HG03045 (cell line): Measurements from ENCODE around the gene SOD2.
"Not testable (repeated sequence)": the region's sequence is repeated elsewhere in the genome, so short reads cannot be mapped to it uniquely, and the experiment has no call there.

ENCODE experiments used
- ATAC-seq: cut with Tn5 transposase; IDR thresholded peaks from one replicate; pipeline ENCODE4 v1.9.1; 2021; ENCODE audit warnings: mild to moderate bottlenecking, moderate library complexity; ENCODE audit not compliant: unreplicated experiment

Gene SOD2

DNA sequence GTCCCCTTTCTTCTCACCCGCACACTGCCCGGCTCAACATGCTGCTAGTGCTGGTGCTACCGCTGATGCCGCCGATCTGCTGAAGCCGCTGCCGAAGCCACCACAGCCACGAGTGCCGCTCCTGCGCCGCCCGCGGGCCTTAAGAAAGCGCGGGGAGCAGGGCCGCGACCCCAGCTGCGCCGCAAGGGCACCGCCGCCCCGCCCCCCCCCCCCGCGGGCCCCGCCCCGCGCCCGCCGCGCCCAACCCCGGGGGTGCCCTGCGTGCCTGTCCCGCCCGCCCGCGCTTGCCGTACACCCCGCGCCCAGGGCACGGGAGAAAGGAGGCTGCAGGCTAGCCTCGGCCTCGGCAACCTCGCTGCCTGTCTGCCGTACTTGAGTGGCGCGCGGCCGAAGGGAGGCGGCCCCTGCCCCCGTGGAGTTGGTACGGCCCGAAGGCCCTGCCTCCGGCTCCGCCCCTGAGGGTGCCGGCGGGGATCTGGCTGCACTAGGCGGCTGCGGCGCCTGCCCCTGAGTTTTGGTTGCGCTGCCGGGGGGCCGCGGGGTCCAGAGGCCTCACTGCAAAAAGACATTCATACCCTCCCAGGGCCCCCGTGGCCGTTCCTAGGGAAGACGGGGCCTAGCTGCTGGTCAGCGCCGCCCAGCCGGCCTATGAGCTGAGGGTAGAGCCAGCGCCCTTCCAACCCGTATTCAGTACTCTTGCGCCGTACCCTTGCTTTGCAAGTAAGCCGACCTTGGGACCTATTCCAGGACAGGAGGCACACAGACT lies at the start of gene SOD2:
TSS of gene SOD2 (minus strand) at position 114 of the 766 bp plus-strand sequence. CDS start at position 40, 74 bp downstream.
- ATAC-seq = peak; percentile 83

DNA sequence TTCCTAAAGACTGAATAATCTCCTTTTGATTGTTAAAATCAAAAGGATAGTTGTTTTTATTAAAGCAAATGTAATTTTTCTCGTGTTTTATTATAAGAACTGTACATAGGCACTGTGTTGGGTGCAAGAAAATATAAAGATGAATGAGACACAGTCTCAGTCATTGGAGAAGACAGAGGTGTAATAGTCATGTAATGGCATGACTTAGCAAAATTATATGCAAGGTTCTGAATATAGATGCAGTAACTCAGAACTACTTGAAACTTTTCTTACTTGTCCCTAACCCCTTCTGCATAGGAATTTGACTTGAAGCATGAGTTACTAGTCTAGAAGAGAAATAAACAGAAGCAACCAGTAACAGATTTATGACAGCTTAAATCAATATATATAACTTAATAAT lies 49.1 kb upstream of the SOD2 start:
- no peak for ATAC-seq

DNA sequence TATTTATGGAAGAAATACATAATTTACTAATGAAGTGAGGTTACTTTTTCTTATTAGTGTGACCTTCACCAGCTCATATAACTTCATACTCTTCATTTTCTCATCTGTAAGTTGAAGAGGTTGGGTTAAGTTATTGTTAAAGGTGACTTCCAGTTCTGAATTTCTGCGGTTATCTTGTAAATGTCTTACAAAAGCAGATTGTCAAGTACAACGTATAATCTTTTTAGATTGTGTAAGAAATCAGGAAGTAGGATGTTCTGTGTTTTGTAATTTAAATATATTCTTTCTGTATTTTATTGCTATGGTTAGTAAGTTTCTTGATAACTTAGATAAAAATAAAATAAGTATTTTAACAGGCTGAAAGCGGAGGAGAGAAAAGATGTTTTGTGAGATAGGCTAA lies 46.3 kb upstream of the SOD2 start:
- no peak for ATAC-seq

DNA sequence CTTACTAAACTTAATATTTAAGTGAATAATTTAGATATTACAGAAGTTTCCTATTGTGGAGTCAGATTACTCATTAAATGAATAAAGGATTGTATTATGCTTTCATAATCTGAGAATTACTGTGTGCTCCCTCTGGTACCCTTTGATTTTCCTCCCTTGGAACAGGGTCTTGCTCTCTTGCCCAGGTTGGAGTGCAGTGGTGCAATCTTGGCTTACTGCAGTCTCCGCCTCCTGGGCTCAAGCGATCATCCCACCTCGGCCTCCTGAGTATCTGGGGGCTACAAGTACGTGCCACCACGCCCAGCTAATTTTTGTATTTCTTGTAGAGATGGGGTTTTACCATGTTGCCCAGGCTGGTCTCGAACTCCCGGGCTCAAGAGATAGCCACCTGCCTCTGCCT lies 43.9 kb upstream of the SOD2 start:
- no peak for ATAC-seq

DNA sequence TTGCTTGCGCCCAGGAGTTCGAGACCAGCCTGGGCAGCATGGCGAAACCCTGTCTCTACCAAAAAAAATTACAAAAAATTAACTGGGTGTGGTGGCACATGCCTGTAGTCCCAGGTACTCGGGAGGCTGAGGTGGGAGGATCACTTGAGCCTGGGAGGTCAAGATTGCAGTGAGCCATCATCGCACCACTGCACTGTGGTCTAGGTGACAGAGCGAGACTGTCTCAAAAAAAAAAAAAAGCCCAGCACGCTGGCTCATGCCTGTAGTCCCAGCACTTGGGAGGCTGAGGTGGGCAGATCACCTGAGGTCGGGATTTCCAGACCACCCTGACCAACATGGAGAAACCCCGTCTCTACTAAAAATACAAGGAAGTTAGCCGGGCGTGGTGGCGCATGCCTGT lies 40.4 kb upstream of the SOD2 start:
- not testable (repeated sequence) for ATAC-seq

DNA sequence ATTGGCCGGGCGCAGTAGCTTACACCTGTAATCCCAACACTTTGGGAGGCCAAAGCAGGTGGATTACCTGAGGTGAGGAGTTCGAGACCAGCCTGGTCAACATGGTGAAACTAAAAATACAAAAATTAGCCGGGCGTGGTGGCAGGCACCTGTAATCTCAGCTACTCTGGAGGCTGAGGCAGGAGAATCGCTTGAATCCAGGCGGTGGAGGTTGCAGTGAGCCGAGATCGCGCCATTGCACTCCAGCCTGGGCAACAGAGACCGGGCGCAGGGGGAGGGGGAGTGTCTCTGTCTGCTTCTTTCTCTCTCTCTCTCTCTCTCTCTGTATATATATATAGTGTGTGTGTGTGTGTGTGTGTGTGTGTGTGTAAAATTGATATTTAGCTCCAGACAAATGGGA lies 39.5 kb upstream of the SOD2 start:
- not testable (repeated sequence) for ATAC-seq

DNA sequence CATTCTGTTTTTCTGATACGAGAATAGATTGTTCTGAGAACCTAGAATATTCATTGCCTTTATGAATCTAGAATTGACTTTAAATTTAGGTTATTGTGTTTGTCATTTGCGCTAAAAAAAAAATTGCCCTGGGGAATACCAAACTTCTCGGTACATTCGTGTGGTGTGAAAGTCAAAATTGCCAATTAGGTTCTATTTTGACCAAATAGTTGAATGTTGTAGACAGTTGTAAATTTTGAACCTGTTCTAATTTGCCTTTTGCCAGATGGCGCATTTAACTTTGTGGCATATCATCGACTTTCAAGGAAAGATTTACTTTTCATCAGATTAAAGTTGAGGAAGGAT lies 37.3 kb upstream of the SOD2 start:
- ATAC-seq = no peak

DNA sequence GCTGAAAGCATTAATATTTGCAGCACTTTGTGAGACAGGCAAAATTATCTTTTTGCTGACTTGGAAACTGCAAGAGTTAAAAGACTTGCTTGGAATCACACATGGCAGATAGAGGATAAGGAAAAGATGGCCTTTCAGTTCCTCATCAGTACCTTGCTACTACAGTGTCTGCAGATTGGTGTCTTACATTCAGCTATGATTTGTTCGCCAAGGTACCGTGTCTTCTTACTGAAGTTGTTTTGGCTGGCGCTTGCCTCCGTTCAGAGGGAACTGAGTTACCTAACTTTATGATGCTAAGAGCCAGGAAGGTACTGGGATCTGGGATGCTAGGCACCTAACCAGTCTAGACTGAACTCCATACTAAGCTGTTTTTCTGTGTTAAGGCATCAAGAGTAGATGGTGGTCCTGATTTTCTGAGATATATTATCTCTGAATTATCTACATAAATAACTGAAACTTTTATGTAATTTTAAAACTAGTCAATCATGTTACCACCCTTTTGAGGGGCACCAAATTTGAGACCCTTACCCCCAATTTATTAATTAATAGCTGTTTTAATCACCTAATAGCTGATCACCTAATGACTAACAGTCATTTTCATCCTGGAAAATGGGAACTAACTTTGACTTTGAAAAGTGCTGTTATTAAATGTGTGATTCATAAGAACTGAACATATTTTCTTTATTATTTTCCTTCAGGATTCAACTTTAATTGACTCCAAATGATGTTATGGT lies 36.7 kb upstream of the SOD2 start:
- no peak for ATAC-seq

DNA sequence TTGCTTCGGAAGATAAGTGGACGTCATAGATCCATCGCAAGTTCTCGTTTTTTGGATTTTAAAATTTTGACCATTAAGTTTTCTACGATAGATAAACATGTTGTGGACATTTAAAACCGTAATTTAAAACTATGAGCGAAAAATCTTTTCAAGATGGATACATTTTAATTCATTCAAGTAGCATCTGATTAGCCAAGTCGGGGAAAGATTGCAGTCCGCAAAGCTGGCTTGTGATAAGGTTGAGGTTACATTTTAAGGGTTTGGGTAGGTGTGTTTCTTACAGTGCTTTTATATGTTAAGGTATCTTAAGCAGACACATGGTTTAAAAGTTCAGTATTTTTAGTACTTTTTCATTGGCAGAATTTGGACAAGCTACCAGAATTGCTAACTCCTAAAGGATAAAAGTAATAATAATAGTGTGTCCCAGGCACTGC lies 35.5 kb upstream of the SOD2 start:
- ATAC-seq = no peak

DNA sequence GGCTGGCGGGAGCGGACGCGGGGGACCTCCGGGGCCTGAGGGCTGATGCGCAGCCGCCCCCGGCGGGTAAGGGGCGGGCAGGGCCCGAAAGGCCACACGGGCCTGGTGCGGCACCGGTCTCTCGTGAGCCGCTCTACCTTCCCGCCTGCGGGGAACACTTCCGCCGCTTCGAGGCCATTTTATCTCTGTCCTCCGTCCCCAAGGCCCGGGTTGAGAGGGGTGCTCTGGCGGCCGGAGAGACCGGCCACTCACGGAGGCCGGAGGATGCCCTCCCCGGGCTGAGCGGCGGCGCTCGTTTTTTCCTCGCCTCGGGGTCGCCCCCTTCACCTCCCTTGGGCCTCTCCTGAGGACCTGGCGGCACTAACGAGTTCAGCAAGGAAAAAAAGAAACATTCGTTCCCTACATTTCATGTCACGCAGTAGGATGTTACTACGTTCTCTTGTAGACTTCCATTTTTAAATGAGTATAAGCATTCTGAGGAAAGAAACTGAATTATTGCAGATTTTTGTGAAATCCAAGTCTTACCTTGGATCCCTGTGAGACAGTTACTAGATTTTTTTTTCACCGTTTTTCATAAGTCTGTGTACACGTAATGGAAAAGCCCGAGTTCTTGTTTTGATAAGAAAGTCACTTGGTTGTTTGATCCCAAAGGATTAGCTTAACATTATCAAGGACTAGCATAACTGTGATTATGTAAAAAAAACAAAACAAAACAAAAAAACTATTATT lies 34.8 kb upstream of the SOD2 start:
- peak; percentile 39 for ATAC-seq

DNA sequence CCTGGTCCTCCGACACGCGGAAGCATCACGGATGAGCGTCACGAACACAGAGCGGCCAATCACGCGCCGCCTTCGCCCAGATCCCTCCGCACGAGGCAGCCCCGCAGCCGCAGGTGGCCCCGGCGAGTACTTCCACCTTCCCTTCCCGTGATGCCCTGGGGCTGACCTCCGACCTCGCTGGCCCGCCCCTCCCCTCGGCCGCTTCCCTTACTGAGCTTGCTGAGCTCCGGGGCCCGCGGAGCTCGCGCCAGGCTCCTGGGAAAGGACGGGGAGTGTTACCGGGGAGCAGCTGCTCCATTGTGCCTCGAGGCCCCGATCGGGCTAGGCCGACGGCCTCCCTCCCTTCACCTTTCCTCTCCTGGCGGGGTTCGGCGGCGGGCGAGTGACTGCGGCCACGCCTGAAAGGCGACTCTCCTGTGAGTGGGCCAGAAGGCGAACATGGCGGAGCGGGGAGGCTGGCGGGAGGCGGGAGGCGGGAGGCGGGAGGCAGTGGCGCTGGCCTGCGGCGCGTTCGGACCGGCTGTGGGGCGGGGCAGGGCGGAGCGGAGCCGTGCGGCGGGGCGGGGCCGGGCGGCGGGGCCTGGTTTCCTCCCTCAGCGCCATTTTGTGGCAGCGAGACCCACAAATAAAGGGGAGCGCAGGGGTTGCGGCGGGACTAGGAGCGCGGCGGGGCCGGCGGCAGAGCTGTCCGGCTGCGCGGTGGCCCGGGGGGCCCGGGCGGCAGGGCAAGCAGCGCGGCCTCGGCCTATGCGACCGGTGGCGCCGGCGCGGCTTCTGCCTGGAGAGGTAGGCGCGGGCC lies 34.1 kb upstream of the SOD2 start, which contains the start of gene WTAP:
TSS of gene WTAP (plus strand) at position 589 of the 799 bp plus-strand sequence. CDS start 8,760 bp downstream, outside the sequence.
- ATAC-seq = peak; percentile 80

DNA sequence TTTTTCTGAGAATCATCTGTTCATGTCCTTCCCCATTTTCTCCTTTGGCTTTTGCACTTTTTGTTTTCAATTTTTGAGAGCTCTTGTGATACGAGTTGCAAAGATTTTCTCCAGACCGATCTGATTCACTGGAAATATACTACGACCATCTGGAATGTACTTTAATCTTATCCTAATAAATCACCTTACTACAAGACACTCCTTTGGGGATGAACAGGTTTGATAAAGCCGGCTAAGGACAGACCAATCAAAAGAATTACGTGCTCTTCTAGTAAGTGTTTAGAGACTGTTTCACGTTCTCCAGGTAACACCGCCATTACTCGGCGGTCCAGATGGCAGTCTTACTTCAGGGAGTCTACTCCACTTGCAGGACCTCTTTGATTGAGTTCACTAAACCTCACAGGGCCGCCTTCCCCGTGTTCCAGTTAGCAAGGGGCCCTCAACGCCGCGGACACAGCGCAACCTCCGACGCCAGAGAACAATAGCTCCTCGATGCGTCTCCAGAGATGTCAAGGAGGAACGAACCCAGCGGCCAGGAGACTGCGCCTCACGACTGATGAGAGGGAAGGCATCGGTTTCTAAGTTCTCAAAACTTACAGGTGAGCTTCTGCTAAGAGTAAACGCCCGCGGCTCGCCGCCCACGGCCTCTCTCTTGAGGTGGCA lies 33.3 kb upstream of the SOD2 start:
- ATAC-seq = no peak

DNA sequence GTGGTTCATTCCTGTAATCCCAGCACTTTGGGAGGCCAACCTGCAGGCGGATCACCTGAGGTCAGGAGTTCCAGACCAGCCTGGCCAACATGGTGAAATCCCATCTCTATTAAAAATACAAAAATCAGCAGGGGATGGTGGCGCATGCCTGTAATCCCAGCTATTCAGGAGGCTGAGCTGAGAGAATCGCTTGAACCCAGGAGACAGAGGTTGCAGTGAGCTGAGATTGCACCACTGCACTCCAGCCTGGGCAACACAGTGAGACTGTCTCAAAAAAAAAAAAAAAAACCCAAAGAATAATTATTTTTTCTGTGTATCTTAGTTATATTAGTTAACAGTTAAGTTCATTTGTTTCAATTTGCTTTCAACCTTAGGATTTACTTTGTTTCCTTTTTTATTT lies 32.2 kb upstream of the SOD2 start:
- ATAC-seq = not testable (repeated sequence)

DNA sequence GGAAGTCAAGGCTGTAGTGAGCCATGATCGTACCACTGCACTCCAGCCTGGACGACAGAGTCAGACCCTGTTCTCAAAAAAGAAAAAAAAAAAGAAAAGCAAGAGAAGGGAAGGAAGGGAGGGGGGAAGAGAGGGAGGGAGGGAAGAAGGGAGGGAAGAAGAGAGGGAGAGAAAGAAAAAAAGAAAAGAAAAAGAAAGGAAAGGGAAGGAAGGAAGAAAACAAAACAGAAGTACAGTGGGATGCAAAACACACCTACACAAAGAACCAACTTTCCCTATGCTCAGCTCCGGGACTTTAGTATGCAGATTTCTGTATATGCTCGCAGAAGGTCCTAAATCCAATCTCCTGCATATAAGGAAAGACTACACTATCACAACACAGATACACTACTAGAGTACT lies 31.7 kb upstream of the SOD2 start:
- no peak for ATAC-seq

DNA sequence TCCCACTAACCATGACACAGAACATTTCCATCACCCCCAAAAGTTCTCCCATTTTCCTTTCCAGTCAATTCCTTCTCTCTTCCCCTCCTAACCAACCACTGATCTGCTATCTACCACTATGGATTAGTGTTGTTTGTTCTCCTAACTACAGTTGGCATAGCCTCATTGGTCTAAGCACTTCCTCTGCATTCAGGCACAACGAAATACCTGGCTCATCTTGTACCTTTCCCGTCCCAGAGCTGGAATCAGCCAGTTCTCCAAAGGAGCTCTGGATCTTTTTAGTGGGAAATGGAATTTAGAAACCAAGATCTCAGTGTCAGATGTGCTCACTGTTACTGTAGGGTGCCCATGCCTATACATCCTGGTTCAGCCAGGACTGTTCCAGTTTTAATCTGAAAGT lies 30.2 kb upstream of the SOD2 start:
- ATAC-seq = no peak

DNA sequence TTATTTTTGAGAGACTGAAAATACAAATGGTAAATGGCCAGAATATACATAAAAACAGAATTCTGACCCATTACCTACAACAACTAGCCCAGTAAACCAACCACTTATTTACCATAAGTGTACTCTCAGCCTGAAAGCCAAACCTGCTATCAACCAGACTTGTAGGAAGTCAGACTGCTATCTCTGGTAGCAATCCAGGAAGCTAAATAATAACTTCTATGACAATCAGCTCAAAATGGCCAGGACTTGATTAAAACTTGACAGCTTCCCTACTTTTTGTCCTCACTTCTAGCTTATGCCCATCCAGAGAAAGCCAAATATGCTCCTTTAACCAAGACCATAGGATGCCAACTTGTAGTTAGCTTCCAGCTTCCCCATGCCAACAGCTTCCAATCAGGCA lies 29.6 kb upstream of the SOD2 start:
- no peak for ATAC-seq

DNA sequence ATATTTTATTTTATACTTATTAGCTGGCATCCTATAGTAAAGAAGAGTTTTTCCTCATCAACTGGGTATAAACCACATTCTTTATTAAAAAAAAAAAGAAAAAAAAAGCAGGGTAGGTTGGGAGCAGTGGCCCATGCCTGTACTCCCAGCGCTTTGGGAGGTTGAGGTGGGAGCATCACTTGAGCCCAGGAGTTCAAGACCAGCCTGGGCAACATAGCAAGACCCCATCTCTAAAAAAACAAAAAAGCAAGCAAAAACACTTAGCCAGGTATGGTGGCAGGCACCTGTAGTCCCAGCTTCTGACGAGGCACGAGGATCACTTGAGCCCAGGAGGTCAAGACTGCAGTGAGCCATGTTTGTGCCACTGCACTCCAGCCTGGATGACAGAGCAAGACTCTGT lies 28.9 kb upstream of the SOD2 start:
- ATAC-seq = not testable (repeated sequence)

DNA sequence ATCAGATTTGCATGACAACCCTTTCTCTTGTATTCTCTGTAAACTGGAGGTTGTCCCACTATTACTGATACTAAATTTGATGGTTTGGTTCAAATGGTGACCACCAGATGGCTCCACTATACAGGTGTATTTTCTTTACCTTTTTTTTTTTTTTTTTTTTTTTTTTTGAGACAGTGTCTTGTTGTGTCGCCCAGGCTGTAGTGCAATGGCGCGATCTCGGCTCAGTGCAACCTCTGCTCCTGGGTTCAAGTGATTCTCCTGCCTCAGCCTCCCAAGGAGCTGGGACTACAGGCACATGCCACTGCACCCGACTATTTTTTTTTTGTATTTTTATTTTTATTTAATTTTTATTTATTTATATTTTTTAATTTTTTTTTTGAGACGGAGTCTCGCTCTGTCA lies 27.7 kb upstream of the SOD2 start:
- no peak for ATAC-seq

DNA sequence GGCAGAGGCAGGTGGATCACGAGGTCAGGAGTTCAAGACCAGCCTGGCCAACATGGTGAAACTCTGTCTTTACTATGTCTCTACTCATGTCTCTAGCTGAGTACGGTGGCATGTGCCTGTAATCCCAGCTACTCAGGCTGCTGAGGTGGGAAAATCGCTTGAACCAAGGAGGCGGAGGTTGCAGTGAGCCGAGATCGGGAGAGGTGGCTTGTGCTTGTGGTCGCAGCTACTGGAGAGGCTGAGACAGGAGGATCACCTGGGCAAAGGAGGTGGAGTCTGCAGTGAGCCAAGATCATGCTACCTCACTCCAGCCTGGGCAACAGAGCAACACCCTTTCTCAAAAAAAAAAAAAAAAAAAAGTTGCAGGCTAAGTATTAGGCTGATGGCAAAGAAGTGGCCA lies 26.2 kb upstream of the SOD2 start:
- ATAC-seq = no peak

DNA sequence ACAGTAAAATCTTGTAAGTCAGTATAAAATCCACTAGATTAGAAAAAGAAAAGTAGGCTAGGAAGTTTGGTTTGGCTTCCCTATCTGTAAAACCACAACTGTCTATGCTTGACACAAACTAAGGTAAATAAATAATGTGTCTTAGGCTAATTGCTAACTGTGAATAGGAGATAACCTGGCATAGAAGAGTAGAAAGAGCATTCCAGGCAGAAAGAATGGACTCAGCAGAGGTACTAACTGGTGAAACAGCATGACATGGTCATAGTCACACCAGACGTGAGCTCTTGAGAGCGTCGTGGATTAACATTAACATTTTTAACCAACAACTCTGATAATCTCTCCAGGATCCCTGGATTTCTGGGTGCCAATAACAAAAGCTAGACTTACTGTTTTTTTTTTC lies 25.6 kb upstream of the SOD2 start:
- no peak for ATAC-seq
